Esophagus squamous epithelium (tissue), 4 donors: Measurements from ENCODE around the gene C1QTNF8.

Experiments used
- POLR2A ChIP-seq, 4 donors: fragments of 450-650 bp; IDR thresholded peaks; one replicate each; pipeline ENCODE4 v1.6.1; 2017; ENCODE audit warnings: antibody characterized with exemption in 4 of 4, mild to moderate bottlenecking in 4 of 4, moderate library complexity in 3 of 4
- TF ChIP-seq, protein P1 (sequence below), 6 experiments: fragments of 450-650 bp in 4 of 6; fragments of 200-600 bp in 2 of 6; sonication (generic) in 2 of 6; IDR thresholded peaks; one replicate each; pipeline ENCODE4 v1.5.1; 2016 to 2019; ENCODE audit warnings: antibody characterized with exemption in 6 of 6, mild to moderate bottlenecking in 4 of 6, moderate library complexity in 4 of 6

DNA sequence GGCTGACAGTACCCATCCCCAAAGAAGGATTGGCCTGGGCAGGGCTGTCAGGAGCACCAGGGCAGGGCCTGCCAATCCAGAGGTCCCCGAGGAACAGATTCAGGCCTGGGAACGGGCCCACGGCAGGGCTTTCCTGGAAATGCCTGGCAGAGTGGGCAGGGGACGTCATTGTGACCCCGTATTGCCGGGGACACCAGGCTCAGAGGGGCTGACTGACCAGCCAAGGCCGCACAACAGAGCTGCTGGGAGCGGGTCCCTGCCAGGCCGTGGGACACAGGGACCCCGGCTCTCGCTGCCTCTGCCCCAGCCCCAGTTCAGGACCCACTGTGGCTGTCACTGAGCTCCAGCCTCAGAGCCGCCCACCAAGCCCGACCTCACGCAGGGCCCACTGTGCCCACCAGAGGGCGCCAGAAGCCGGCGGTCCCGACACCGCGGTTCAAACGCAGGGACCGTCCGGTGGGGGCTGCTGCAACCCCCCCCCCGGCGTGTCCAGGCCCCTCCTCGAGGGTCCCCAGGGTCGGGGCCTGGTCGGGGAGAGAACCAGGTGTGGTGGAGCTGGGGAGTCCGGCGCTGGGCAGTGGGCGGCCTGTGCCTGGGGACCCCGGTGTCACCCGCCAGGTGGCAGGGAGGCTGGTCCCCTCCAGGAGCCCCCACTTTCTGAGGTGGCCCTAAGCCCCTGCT is 38.7 kb downstream of the C1QTNF8 start:
- TF ChIP-seq, protein P1, sequence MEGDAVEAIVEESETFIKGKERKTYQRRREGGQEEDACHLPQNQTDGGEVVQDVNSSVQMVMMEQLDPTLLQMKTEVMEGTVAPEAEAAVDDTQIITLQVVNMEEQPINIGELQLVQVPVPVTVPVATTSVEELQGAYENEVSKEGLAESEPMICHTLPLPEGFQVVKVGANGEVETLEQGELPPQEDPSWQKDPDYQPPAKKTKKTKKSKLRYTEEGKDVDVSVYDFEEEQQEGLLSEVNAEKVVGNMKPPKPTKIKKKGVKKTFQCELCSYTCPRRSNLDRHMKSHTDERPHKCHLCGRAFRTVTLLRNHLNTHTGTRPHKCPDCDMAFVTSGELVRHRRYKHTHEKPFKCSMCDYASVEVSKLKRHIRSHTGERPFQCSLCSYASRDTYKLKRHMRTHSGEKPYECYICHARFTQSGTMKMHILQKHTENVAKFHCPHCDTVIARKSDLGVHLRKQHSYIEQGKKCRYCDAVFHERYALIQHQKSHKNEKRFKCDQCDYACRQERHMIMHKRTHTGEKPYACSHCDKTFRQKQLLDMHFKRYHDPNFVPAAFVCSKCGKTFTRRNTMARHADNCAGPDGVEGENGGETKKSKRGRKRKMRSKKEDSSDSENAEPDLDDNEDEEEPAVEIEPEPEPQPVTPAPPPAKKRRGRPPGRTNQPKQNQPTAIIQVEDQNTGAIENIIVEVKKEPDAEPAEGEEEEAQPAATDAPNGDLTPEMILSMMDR (IDR thresholded peaks at IDR 0.05) = peak; percentile 57 to 89 (median 86)
- no peak for TF ChIP-seq POLR2A (IDR thresholded peaks at IDR 0.05)
